ENCODE measurements around the gene APOL1.
"Not testable (repeated sequence)": the region's sequence is repeated elsewhere in the genome, so short reads cannot be mapped to it uniquely, and the experiment has no call there.

DNA sequence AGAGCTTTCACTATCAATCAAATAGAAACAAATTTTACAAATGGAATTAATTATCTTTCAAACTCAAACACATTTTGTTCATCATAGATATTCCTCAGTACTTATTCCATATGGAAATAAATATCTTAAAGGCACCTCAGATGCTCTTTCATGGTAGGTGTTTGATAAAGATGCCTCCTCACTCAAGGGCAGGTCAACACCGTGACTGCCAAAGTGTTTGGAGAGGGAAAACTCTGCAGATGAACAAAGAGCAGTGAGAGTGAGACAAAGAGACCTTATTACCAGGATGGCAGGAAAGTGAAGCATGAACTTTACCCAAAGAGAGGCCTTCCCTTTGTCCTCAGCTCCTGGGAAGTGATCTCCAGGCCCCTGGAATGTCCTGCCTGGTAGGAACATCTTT is 24.6 kb upstream of the APOL1 start:
- TF ChIP-seq, protein P1, sequence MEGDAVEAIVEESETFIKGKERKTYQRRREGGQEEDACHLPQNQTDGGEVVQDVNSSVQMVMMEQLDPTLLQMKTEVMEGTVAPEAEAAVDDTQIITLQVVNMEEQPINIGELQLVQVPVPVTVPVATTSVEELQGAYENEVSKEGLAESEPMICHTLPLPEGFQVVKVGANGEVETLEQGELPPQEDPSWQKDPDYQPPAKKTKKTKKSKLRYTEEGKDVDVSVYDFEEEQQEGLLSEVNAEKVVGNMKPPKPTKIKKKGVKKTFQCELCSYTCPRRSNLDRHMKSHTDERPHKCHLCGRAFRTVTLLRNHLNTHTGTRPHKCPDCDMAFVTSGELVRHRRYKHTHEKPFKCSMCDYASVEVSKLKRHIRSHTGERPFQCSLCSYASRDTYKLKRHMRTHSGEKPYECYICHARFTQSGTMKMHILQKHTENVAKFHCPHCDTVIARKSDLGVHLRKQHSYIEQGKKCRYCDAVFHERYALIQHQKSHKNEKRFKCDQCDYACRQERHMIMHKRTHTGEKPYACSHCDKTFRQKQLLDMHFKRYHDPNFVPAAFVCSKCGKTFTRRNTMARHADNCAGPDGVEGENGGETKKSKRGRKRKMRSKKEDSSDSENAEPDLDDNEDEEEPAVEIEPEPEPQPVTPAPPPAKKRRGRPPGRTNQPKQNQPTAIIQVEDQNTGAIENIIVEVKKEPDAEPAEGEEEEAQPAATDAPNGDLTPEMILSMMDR (IDR thresholded peaks at IDR 0.05; ENCODE audit: borderline replicate concordance, extremely low read depth, low read length, poor library complexity, severe bottlenecking) = not testable (repeated sequence)
- TF ChIP-seq EZH2 (IDR thresholded peaks at IDR 0.05; ENCODE audit: borderline replicate concordance, low read depth, low read length, severe bottlenecking) = not testable (repeated sequence)
